Measurements from ENCODE around the gene SLC38A10. TPM values are rescaled to one million over a fixed set of nuclear protein-coding genes. Genes with fewer than 3 reads are reported as not detected.

The SLC38A10 gene
- total and polyA plus RNA-seq, 2 of the 4 experiments (the other 2 are of a cell fraction) = 12.7 to 46.7 TPM

- peak; percentile 98 for ATAC-seq (ENCODE audit: low read depth)
- Histone ChIP-seq H3K9ac (ENCODE audit: low read depth, low read length) (peak within 1 kb of the TSS; percentile 24), H3K9me3 (ENCODE audit: control insufficient read depth, insufficient read depth, low read length) (peaks cover 3% of the 10 kb centered on the region; the same call in 1 of the 2 replicates), H2AK9ac (replicated peaks; ENCODE audit: low read depth, low read length, poor library complexity) (peak within 1 kb of the TSS; percentile 89), H3K79me1 (ENCODE audit: low read depth in 1 of 2, low read length in 2 of 2) (peaks cover 11 to 17% of the 10 kb centered on the region in 2 experiments; a peak in 3 of 4 replicates), H3K18ac (ENCODE audit: low read depth, low read length) (no peak within 1 kb of the TSS), H3K4me3 (ENCODE audit: insufficient read depth, low read depth, low read length) (peak within 1 kb of the TSS; percentile 62), H4K20me1 (ENCODE audit: insufficient read depth, low read length) (no peaks in the 10 kb centered on the region), H2AFZ (replicated peaks; ENCODE audit: low read length, poor library complexity) (peak within 1 kb of the TSS; percentile 97), H2BK120ac (ENCODE audit: low read depth, low read length) (no peak within 1 kb of the TSS), H4K8ac (ENCODE audit: low read depth in 2 of 2, low read length in 2 of 2) (peak within 1 kb of the TSS; percentile 57 to 74; a peak in 2 of 4 replicates), H2BK20ac (ENCODE audit: low read depth, low read length) (no peak within 1 kb of the TSS), H3K36me3 (ENCODE audit: control insufficient read depth, insufficient read depth, low read length) (peaks cover 5% of the 10 kb centered on the region; the same call in 1 of the 2 replicates), H3K27ac (ENCODE audit: insufficient read depth, low read length) (no peak within 1 kb of the TSS; the same call in 1 of the 2 replicates), H3K23ac (ENCODE audit: low read depth, low read length) (no peak within 1 kb of the TSS), H3K4me1 (ENCODE audit: control insufficient read depth, insufficient read depth, low read length) (peaks cover 8% of the 10 kb centered on the region; the same call in 1 of the 2 replicates), H2BK5ac (ENCODE audit: low read depth, low read length, poor library complexity, severe bottlenecking) (no peak within 1 kb of the TSS), H4K5ac (ENCODE audit: low read depth, low read length) (no peak within 1 kb of the TSS), H3K9me1 (ENCODE audit: insufficient read depth, low read length) (no peaks in the 10 kb centered on the region; the same call in none of the 2 replicates), H3K56ac (ENCODE audit: extremely low read depth, insufficient read depth, low read length) (peak within 1 kb of the TSS; percentile 10; the same call in 1 of the 2 replicates), H3K14ac (replicated peaks; ENCODE audit: low read depth, low read length) (no peak within 1 kb of the TSS), H2BK15ac (ENCODE audit: low read depth, low read length) (no peak within 1 kb of the TSS), H3K27me3 (ENCODE audit: control insufficient read depth, insufficient read depth, low read length) (no peaks in the 10 kb centered on the region), H2AK5ac (ENCODE audit: low read depth, low read length) (0 out of 2 replicates have a peak within 1 kb of the TSS, but pooled peaks have one; percentile 9), H3K4me2 (ENCODE audit: low read depth, low read length) (peak within 1 kb of the TSS; percentile 95), H3K4ac (ENCODE audit: low read depth, low read length) (peak within 1 kb of the TSS; percentile 28; the same call in 1 of the 2 replicates), H4K91ac (ENCODE audit: insufficient read depth, low read depth, low read length) (no peak within 1 kb of the TSS; the same call in 1 of the 2 replicates)
- ChIA-PET CTCF (no interaction called here), POLR2A (ENCODE audit: unreplicated experiment) (interaction anchor here (0.6 kb wide), 1 partner anchor 99 kb away, joined by 3 read pairs; no protein-coding TSS in a partner anchor)
- no TSS peak for BruUV-seq (replicated peaks)
- peak; percentile 97 for DNase-seq
- in situ Hi-C loops (cut with MboI; ENCODE audit: low sequenced_read_pairs) (no loop called here), dilution Hi-C loops (cut with HindIII; ENCODE audit: low sequenced_read_pairs, unreplicated experiment) (no loop called here), intact Hi-C loops (cut with micrococcal nuclease) (loop anchor here (5.0 kb wide), 1 partner anchor 81 kb away; no protein-coding TSS in a partner anchor)
- 1% methylated on average over 36 of the region's 79 CpGs; no CpG with 5 or more reads in 1 of the 2 experiments for WGBS, 2 experiments (ENCODE audit: extremely low coverage in 2 of 2, insufficient read length in 1 of 2)
- TF ChIP-seq CHD1 (IDR thresholded peaks at IDR 0.05; ENCODE audit: low read depth, low read length) (no peak), CTCF (conservative IDR thresholded peaks at IDR 0.05; ENCODE audit: low read depth, low read length) (no peak), MXI1 (IDR thresholded peaks at IDR 0.05; ENCODE audit: borderline replicate concordance, low read depth, low read length) (no peak; the same call in 1 of the 2 replicates), BHLHE40 (IDR thresholded peaks at IDR 0.05; ENCODE audit: low read depth, low read length) (no peak), SMC3 (IDR thresholded peaks at IDR 0.05; ENCODE audit: low read depth, low read length) (no peak), CEBPB (IDR thresholded peaks at IDR 0.05; ENCODE audit: low read depth, low read length) (no peak), RFX5 (IDR thresholded peaks at IDR 0.05; ENCODE audit: low read depth, low read length) (0 out of 2 replicates have a peak, but pooled peaks have one; percentile 19), USF2 (IDR thresholded peaks at IDR 0.05; ENCODE audit: low read depth, low read length) (0 out of 2 replicates have a peak, but pooled peaks have one; percentile 10), POLR2A (IDR thresholded peaks at IDR 0.05; ENCODE audit: low read depth, low read length) (no peak), MAZ (IDR thresholded peaks at IDR 0.05; ENCODE audit: borderline replicate concordance, low read depth, low read length) (peak; percentile 68; the same call in 1 of the 2 replicates), NFE2L2 (IDR thresholded peaks at IDR 0.05; ENCODE audit: low read depth, low read length) (no peak), ELK1 (IDR thresholded peaks at IDR 0.05; ENCODE audit: borderline replicate concordance, low read depth, low read length) (no peak), RAD21 (IDR thresholded peaks at IDR 0.05; ENCODE audit: low read length) (no peak)
Measured at GRCh38 chr17:81222906-81223761, 72.0 kb downstream of the SLC38A10 start, which contains the start of gene CEP131. Gene CEP131 (minus strand): TSS chr17:81222965. CDS start chr17:81220056, 2,909 bp downstream.

All from IMR-90 (cell line).